GM08714 (cell line): ENCODE data around the gene LMF2.

Experiments used
- H3K4me3 ChIP-seq: fragments of 200-500 bp; sonication (Bioruptor generic); 2 replicates; pipeline ENCODE4 v1.5.1; 2014; ENCODE audit warnings: mild to moderate bottlenecking, low read length, inconsistent platforms
- ZNF274 ChIP-seq: IDR thresholded peaks from 2 replicates; pipeline ENCODE4 v1.6.1; 2012; ENCODE audit warnings: mild to moderate bottlenecking, low read depth, low read length

The LMF2 gene

GRCh38 chr22:50488886-50489285 is 18.6 kb downstream of the LMF2 start:
- H3K4me3 ChIP-seq: no peak overlapping the region
- TF ChIP-seq ZNF274: no peak

GRCh38 chr22:50488006-50488677 is 19.4 kb downstream of the LMF2 start:
- H3K4me3 ChIP-seq: no peak overlapping the region
- no peak for TF ChIP-seq ZNF274

- no peak for TF ChIP-seq ZNF274
- no peak overlapping the region for H3K4me3 ChIP-seq
These were observed 20.1 kb downstream of the LMF2 start for GRCh38 chr22:50487290-50488005.

- TF ChIP-seq ZNF274: no peak
- H3K4me3 ChIP-seq: no peak within 1 kb of the TSS
These were observed 20.8 kb downstream of the LMF2 start, which contains the start of gene MIOX for GRCh38 chr22:50486561-50487289. MIOX (plus strand) TSS chr22:50486859; CDS start chr22:50486898, 39 bp downstream.

- H3K4me3 ChIP-seq: no peak overlapping the region
- no peak for TF ChIP-seq ZNF274
These were observed 22.0 kb downstream of the LMF2 start for GRCh38 chr22:50485221-50486131.

GRCh38 chr22:50483977-50484853 is 23.3 kb downstream of the LMF2 start:
- no peak for TF ChIP-seq ZNF274
- H3K4me3 ChIP-seq: no peak overlapping the region

- TF ChIP-seq ZNF274: no peak
- H3K4me3 ChIP-seq: no peak overlapping the region
These were observed 23.9 kb downstream of the LMF2 start for GRCh38 chr22:50483556-50483955.

GRCh38 chr22:50483106-50483505 is 24.4 kb downstream of the LMF2 start:
- H3K4me3 ChIP-seq: no peak overlapping the region
- no peak for TF ChIP-seq ZNF274

GRCh38 chr22:50482107-50483074 is 25.1 kb downstream of the LMF2 start:
- peak overlapping the region; percentile 31; the same call in 1 of the 2 replicates for H3K4me3 ChIP-seq
- TF ChIP-seq ZNF274: no peak

GRCh38 chr22:50481440-50482106 is 25.9 kb downstream of the LMF2 start, which contains the start of gene ADM2:
ADM2 (plus strand) TSS chr22:50481543; CDS start chr22:50481848, 305 bp downstream.
- TF ChIP-seq ZNF274: no peak
- peak within 1 kb of the TSS; percentile 31; the same call in 1 of the 2 replicates for H3K4me3 ChIP-seq

GRCh38 chr22:50481045-50481439 is 26.5 kb downstream of the LMF2 start:
- no peak for TF ChIP-seq ZNF274
- peak overlapping the region; percentile 31; the same call in 1 of the 2 replicates for H3K4me3 ChIP-seq

- TF ChIP-seq ZNF274: no peak
- H3K4me3 ChIP-seq: no peak overlapping the region
These were observed 27.8 kb downstream of the LMF2 start for GRCh38 chr22:50479721-50480120.
